ENCODE results near the gene KSR1.

DNA sequence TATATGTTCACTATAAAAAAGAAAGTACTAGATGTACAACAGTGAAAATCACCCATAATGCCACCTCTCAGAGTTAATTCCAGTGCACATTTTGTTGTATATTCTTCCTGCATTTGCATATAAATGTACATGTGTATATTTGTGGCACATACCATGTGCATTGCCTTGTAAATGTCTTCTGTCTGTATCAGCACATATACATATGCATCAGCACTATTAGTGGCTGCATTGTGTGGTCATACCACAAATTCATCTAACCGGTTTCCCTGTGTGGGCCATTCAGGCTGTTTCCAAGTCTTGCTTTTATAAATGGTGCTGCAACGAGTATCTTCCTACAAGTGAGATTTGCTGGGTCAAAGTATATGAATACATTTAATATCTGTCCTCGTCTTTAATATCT is 6.5 kb downstream of the KSR1 start:
- TF ChIP-seq, protein P1, sequence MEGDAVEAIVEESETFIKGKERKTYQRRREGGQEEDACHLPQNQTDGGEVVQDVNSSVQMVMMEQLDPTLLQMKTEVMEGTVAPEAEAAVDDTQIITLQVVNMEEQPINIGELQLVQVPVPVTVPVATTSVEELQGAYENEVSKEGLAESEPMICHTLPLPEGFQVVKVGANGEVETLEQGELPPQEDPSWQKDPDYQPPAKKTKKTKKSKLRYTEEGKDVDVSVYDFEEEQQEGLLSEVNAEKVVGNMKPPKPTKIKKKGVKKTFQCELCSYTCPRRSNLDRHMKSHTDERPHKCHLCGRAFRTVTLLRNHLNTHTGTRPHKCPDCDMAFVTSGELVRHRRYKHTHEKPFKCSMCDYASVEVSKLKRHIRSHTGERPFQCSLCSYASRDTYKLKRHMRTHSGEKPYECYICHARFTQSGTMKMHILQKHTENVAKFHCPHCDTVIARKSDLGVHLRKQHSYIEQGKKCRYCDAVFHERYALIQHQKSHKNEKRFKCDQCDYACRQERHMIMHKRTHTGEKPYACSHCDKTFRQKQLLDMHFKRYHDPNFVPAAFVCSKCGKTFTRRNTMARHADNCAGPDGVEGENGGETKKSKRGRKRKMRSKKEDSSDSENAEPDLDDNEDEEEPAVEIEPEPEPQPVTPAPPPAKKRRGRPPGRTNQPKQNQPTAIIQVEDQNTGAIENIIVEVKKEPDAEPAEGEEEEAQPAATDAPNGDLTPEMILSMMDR (IDR thresholded peaks at IDR 0.05), result no peak
- TF ChIP-seq POLR2A (IDR thresholded peaks at IDR 0.05), result no peak
